HFF-Myc (cell line): ENCODE data around the gene PROSER2.
"Not testable (repeated sequence)": the region's sequence is repeated elsewhere in the genome, so short reads cannot be mapped to it uniquely, and the experiment has no call there.

Experiments
- DNase-seq: peaks from one replicate; pipeline ENCODE4 v3.0.0-alpha.2; 2011; ENCODE audit warnings: low read depth; ENCODE audit errors: extremely low read depth
- H3K4me3 ChIP-seq: replicated peaks from 2 replicates; pipeline ENCODE4 v1.5.1; 2011; ENCODE audit warnings: low read depth, mild to moderate bottlenecking, control low read depth, low read length
- CTCF ChIP-seq: IDR thresholded peaks from 2 replicates; pipeline ENCODE4 v1.5.1; 2012; ENCODE audit warnings: mild to moderate bottlenecking, low read depth, low read length, control low read depth; ENCODE audit errors: missing control alignments

The PROSER2 gene

GRCh38 chr10:11887381-11888227 lies 64.4 kb downstream of the PROSER2 start:
- TF ChIP-seq CTCF = no peak
- H3K4me3 ChIP-seq = no peak overlapping the region
- no peak for DNase-seq

- H3K4me3 ChIP-seq, DNase-seq: not testable (repeated sequence)
These were observed 66.1 kb downstream of the PROSER2 start for GRCh38 chr10:11889263-11889662.

GRCh38 chr10:11891776-11892486 lies 68.8 kb downstream of the PROSER2 start:
- DNase-seq = no peak
- no peak for TF ChIP-seq CTCF
- H3K4me3 ChIP-seq = no peak overlapping the region

- no peak for TF ChIP-seq CTCF
- DNase-seq = no peak
- H3K4me3 ChIP-seq = no peak overlapping the region
These were observed 70.7 kb downstream of the PROSER2 start for GRCh38 chr10:11893749-11894278.

- TF ChIP-seq CTCF = no peak
- DNase-seq = no peak
- H3K4me3 ChIP-seq = no peak overlapping the region
These were observed 71.4 kb downstream of the PROSER2 start for GRCh38 chr10:11894381-11895107.

- no peak for DNase-seq
- TF ChIP-seq CTCF = no peak
- no peak overlapping the region for H3K4me3 ChIP-seq
These were observed 71.9 kb downstream of the PROSER2 start for GRCh38 chr10:11895108-11895466.

GRCh38 chr10:11895598-11895997 lies 72.4 kb downstream of the PROSER2 start:
- H3K4me3 ChIP-seq = no peak overlapping the region
- TF ChIP-seq CTCF = no peak
- DNase-seq = no peak
